Spleen (tissue), 11 donors: ENCODE results near the gene IRX2. TPM values are rescaled to one million over a fixed set of nuclear protein-coding genes. Genes with fewer than 3 reads are reported as not detected.

Experiments
- DNase-seq: peaks from one replicate; pipeline ENCODE4 v3.0.0-alpha.2; 2020
- H3K27ac ChIP-seq, 8 donors: fragments of 200-600 bp; sonication (generic) in 7 of 8; 1 replicate in 4 of 8; 2 replicates in 4 of 8; pipeline versions ENCODE4 v1.5.0 to v1.8.0; 2016 to 2021; ENCODE audit warnings: inconsistent platforms in 4 of 8, mild to moderate bottlenecking in 4 of 8, moderate library complexity in 1 of 8
- H3K27me3 ChIP-seq, 7 donors: fragments of 200-600 bp; sonication (generic) in 6 of 7; replicated peaks in 1 of 7; 1 replicate in 4 of 7; 2 replicates in 3 of 7; pipeline versions ENCODE4 v1.5.0 to v1.8.0; 2016 to 2021; ENCODE audit warnings: inconsistent platforms in 3 of 7, mild to moderate bottlenecking in 1 of 7
- H3K36me3 ChIP-seq, 6 donors: fragments of 200-600 bp; sonication (generic) in 5 of 6; 1 replicate in 4 of 6; 2 replicates in 2 of 6; pipeline versions ENCODE4 v1.5.0 to v1.8.0; 2016 to 2021; ENCODE audit warnings: inconsistent platforms in 2 of 6
- H3K4me1 ChIP-seq, 6 donors: fragments of 200-600 bp; sonication (generic) in 5 of 6; 1 replicate in 3 of 6; 2 replicates in 3 of 6; pipeline versions ENCODE4 v1.5.0 to v1.8.0; 2016 to 2021; ENCODE audit warnings: inconsistent platforms in 3 of 6
- H3K4me3 ChIP-seq, 8 donors: fragments of 200-600 bp; sonication (generic) in 7 of 8; 1 replicate in 4 of 8; 2 replicates in 4 of 8; pipeline versions ENCODE4 v1.5.0 to v1.8.0; 2016 to 2021; ENCODE audit warnings: inconsistent platforms in 4 of 8, mild to moderate bottlenecking in 4 of 8, moderate library complexity in 2 of 8
- H3K9me3 ChIP-seq, 8 donors: fragments of 200-600 bp; sonication (generic) in 7 of 8; 1 replicate in 4 of 8; 2 replicates in 4 of 8; pipeline versions ENCODE4 v1.5.0 to v1.8.0; 2016 to 2021; ENCODE audit warnings: inconsistent platforms in 4 of 8
- POLR2A ChIP-seq, 3 donors: fragments of 450-650 bp; IDR thresholded peaks; one replicate each; pipeline ENCODE4 v1.5.1; 2017; ENCODE audit warnings: antibody characterized with exemption in 3 of 3, mild to moderate bottlenecking in 1 of 3
- POLR2AphosphoS5 ChIP-seq, 3 donors: sonication (generic); formaldehyde crosslinking; IDR thresholded peaks; one replicate each; pipeline ENCODE4 v1.5.1; 2017; ENCODE audit warnings: antibody characterized with exemption in 3 of 3
- WGBS, 5 donors: extraction: QIAGEN DNeasy Blood & Tissue Kit in 3 of 5; methylation state at CpG; one replicate each; pipeline versions ENCODE4 v1.1.5 to v1.1.7; 2013 to 2018; 5-methylcytosine and 5-hydroxymethylcytosine counted together
- intact Hi-C: fragments of 100-400 bp; cut with DNase I; formaldehyde crosslinking; loops from one replicate; pipeline ENCODE4 v1.15.0; 2023; ENCODE audit warnings: low total_unique reads
- polyA plus RNA-seq, 3 donors: library from polyadenylated mRNA; stranded (reverse); fragments of 200-250 nt; gene quantifications; one replicate each; pipeline ENCODE4 v1.2.1, GENCODE V29; 2013
- total RNA-seq, 7 donors: library from RNA; depleted of rRNA in 3 of 7; stranded (reverse); fragments of >200 nt in 3 of 7; fragmentation: NEBNext Ultra II Directional in 4 of 7; extraction: Animal tissue kit (Norgen Biotek cat#: 25700) in 4 of 7; gene quantifications; one replicate each; pipeline versions ENCODE4 v1.1.0 to v1.2.1, GENCODE V29; 2016 to 2021
- TF ChIP-seq, protein P1 (sequence below), 11 experiments: fragments of 200-600 bp in 7 of 11; fragments of 450-650 bp in 4 of 11; sonication (generic) in 4 of 11; IDR thresholded peaks in 8 of 11; conservative IDR thresholded peaks in 3 of 11; 1 replicate in 7 of 11; 2 replicates in 4 of 11; pipeline versions ENCODE4 v1.4.0 to v1.8.0; 2016 to 2021; ENCODE audit warnings: antibody characterized with exemption in 11 of 11, inconsistent platforms in 4 of 11, mild to moderate bottlenecking in 1 of 11
- donor health status: healthy with polysubstance abuse.
- donor health status: DM: no; HTN: no; CAD: no; lungs with moderate emphysema.
- donor health status: DM: no; HTN: no; CAD: no.
- donor health status: Bipolar disorder and iron deficiency.
- donor health status: healthy.
- donor health status: DM: no; HTN: no; CAD: no.
- donor health status: DM: yes; HTN: yes; CAD: no.

The IRX2 gene
- total and polyA plus RNA-seq, 10 donors, result 0.03 to 0.26 (median 0.13) TPM; not detected in 7

DNA sequence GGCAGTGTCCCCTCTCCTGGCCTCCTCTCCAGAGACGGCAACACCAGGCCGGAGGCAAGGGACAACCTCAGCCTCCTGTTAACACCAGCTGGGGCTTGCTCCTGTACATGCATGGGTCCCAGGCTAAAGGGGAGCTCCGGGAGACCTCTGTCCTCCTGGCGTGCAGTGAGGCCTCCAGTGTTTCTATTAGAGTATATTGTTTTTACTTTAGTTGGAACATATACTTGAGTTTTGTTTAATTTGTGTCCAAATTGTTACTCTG lies 12.0 kb upstream of the IRX2 start:
- Histone ChIP-seq H3K9me3 (no peaks in the 10 kb centered on the region), H3K27me3 (peaks cover 0 to 64% (median 15%) of the 10 kb centered on the region in 7 donors), H3K4me3 (no peak overlapping the region), H3K36me3 (no peaks in the 10 kb centered on the region), H3K4me1 (no peaks in the 10 kb centered on the region), H3K27ac (no peak overlapping the region)
- intact Hi-C loops, result no loop called here
- WGBS, 5 donors, result 75 to 87% (median 83%) methylated on average over 4 of the region's 4 CpGs
- no peak for TF ChIP-seq POLR2AphosphoS5 (IDR thresholded peaks at IDR 0.05)
- TF ChIP-seq, protein P1, sequence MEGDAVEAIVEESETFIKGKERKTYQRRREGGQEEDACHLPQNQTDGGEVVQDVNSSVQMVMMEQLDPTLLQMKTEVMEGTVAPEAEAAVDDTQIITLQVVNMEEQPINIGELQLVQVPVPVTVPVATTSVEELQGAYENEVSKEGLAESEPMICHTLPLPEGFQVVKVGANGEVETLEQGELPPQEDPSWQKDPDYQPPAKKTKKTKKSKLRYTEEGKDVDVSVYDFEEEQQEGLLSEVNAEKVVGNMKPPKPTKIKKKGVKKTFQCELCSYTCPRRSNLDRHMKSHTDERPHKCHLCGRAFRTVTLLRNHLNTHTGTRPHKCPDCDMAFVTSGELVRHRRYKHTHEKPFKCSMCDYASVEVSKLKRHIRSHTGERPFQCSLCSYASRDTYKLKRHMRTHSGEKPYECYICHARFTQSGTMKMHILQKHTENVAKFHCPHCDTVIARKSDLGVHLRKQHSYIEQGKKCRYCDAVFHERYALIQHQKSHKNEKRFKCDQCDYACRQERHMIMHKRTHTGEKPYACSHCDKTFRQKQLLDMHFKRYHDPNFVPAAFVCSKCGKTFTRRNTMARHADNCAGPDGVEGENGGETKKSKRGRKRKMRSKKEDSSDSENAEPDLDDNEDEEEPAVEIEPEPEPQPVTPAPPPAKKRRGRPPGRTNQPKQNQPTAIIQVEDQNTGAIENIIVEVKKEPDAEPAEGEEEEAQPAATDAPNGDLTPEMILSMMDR (IDR thresholded peaks at IDR 0.05 in 8 of 11, conservative IDR thresholded peaks at IDR 0.05 in 3 of 11), result no peak
- DNase-seq, result no peak

GRCh38 chr5:2762744-2763532 lies 11.5 kb upstream of the IRX2 start:
- intact Hi-C loops, result no loop called here
- WGBS, 5 donors, result 60 to 70% (median 68%) methylated on average over 12 of the region's 12 CpGs
- no peak overlapping the region for H3K4me3 ChIP-seq
- no peaks in the 10 kb centered on the region for H3K36me3 ChIP-seq
- no peaks in the 10 kb centered on the region for H3K4me1 ChIP-seq
- no peak for DNase-seq
- no peak overlapping the region for H3K27ac ChIP-seq
- H3K9me3 ChIP-seq, result no peaks in the 10 kb centered on the region
- peaks cover 0 to 69% (median 20%) of the 10 kb centered on the region in 7 donors for H3K27me3 ChIP-seq
- no peak for TF ChIP-seq POLR2A (IDR thresholded peaks at IDR 0.05)
- no peak for TF ChIP-seq POLR2AphosphoS5 (IDR thresholded peaks at IDR 0.05)
- TF ChIP-seq, protein P1 (IDR thresholded peaks at IDR 0.05 in 8 of 11, conservative IDR thresholded peaks at IDR 0.05 in 3 of 11), result no peak

DNA sequence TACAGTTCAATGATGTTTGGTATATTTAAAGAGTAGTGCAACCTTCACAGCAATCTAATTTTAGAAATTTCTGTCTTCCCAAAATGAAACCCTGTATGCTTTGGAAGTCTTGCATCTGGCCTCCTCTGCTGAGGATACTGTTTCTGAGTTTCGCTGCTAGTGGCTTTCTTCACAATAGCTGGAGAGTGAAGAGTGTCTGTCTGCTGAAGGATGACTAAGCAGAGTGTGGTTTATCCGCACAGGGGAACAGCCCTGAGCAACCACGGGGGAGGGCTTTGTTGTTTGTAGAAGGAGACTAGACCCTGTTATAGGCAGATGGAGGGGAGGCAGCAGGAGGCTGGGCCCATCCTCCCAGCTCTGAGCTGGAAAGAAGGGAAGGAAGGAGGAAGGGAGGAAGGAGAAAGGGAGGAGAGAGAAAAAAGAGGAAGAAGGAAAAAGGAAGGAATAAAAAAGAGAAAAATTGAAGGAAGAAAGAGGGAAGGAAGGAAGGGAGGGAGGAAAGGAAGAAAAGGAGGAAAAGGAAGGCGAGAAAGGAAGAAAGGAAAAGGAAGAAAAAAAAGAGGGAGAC lies 10.5 kb upstream of the IRX2 start:
- Histone ChIP-seq H3K4me3 (no peak overlapping the region), H3K36me3 (no peaks in the 10 kb centered on the region), H3K4me1 (peaks cover 0 to 3% (median under 1%) of the 10 kb centered on the region in 6 donors), H3K27ac (no peak overlapping the region), H3K27me3 (peaks cover 0 to 75% (median 30%) of the 10 kb centered on the region in 7 donors), H3K9me3 (no peaks in the 10 kb centered on the region)
- TF ChIP-seq POLR2A (IDR thresholded peaks at IDR 0.05), result no peak
- TF ChIP-seq POLR2AphosphoS5 (IDR thresholded peaks at IDR 0.05), result no peak
- TF ChIP-seq, protein P1 (IDR thresholded peaks at IDR 0.05 in 8 of 11, conservative IDR thresholded peaks at IDR 0.05 in 3 of 11), result no peak
- DNase-seq, result no peak
- intact Hi-C loops, result no loop called here
- 17 to 33% (median 28%) methylated on average over 4 of the region's 4 CpGs for WGBS, 5 donors

DNA sequence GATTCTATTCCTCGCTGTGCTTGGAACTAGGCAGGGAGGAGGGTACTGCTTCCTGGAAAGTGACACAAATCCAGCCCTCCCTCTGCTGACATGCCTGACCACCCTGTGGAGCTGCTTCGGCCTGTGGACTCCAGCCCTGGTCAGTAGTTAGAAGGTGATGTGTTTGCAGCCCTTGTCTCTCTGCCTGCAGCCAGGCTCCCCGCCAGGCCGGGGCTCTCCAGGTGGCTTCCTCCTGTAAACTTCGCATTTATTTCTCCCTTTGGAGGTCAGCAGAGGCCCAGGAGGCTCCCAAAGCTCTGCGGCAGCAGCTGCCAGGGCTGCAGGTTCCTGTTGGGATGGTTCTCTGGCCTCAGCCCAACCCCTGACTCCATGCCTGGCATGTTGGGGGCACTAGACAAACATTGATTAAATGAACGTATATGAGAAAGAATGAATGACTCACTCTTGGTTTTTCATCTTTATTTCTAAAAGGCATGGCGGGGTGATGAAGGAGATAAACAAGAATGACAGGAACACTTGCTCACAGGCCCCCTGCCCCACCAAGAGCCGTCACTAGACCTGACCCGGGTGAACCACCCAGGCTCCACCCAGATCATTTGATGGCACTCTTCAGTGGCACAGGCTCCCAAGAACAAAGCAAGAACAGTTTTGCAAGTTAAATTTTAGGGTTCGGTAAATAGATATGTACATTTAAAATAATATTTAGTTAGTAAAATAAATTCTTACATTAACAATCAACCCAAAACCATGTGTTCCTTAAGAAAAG lies 8.4 kb upstream of the IRX2 start:
- TF ChIP-seq POLR2AphosphoS5 (IDR thresholded peaks at IDR 0.05) (no peak), POLR2A (IDR thresholded peaks at IDR 0.05) (no peak)
- TF ChIP-seq, protein P1 (IDR thresholded peaks at IDR 0.05 in 8 of 11, conservative IDR thresholded peaks at IDR 0.05 in 3 of 11), result no peak
- Histone ChIP-seq H3K4me3 (no peak overlapping the region), H3K27ac (no peak overlapping the region), H3K36me3 (no peaks in the 10 kb centered on the region), H3K9me3 (peaks cover 0 to 4% (median 0%) of the 10 kb centered on the region in 8 donors), H3K4me1 (peaks cover 0 to 24% (median 21%) of the 10 kb centered on the region in 6 donors), H3K27me3 (peaks cover 0 to 86% (median 51%) of the 10 kb centered on the region in 7 donors)
- DNase-seq, result no peak
- WGBS, 5 donors, result 65 to 72% (median 69%) methylated on average over 11 of the region's 11 CpGs
- intact Hi-C loops, result no loop called here
